ENCODE measurements around the gene MINDY4.

MINDY4 gene

DNA sequence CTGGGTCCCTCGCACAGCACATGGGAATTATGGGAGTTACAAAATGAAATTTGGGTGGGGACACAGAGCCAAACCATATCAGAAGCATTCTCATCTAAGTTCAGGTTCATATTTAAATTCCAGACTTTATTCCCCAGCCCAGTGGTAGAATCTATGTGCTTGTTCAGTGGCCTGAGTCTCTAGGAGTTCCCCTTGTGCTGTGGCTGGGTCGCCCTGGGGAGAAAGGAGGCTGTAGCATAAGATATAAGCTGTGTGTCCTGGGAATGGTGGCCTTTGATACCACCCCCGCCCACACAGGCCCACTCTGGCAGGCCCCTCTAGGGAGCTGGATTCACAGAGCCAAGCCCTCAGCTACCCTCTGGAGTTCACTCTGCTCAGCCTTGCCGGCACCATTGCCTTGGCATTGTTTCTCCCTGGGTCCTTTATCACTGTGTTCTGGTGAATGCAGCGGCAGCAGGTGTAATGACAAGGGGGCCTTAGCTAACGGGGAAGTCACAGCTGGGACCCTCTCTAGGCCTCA, 64.2 kb downstream of the MINDY4 start:
- no peak for DNase-seq (ENCODE audit: low spot score)

DNA sequence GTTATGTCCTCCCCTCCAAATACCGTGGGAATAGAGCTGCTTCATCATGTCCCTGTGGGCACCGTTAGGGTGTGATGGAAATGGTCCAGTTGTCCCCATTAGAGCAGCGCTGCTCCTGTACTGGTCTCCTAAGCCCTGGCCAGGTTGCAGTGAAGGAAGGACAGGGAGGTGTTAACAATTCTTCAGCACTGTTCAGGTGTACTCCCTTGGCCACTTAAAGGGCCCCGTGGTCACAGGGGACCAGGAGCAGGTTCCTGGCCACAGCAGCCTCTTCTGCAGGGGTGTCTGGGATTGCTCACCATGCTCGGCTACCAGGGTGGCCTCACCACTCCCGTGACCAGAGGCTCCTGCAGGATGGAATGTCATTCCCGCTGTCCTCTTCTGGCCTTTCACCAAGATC, 65.8 kb downstream of the MINDY4 start:
- no peak for DNase-seq (ENCODE audit: low spot score)

DNA sequence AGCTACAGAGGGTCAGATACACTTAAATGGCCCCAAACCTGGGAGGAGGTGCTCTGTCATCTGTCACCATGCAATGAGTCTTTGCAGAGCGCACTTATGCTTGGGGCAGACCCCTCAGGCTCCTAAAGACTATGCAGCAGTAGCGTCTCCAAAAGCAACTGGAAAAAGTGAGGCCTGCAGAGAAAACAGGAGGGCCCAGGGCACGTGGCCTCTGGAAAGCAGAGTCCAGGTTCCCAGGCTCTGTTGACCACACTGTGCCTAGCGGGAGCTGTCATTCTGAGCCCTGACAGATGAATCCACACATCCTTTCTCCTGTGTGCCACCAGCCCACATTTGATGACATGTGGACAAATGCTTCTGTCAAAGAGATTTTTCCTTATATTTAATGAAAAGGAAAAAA, 66.4 kb downstream of the MINDY4 start:
- DNase-seq (ENCODE audit: low spot score) = no peak

DNA sequence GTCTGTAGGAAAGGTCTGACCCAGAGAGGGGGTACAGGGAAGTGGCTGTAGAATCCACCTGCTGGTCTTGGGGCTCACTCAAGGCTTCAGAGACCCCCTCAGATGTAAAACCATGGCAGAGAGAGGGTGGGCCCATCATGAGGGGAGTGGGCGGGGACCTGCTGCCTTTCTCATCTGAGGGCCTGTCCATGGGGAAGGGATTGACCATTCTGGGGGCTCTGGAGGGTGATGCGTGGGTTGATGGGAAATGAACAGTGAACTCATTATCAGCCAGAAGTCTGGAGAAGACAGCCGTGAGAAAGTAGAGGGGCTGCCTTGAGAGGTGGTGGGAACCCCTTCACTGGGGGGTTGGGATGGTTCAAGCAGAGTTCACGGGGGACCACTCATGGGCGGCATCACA, 66.8 kb downstream of the MINDY4 start:
- DNase-seq (ENCODE audit: low spot score) = no peak

DNA sequence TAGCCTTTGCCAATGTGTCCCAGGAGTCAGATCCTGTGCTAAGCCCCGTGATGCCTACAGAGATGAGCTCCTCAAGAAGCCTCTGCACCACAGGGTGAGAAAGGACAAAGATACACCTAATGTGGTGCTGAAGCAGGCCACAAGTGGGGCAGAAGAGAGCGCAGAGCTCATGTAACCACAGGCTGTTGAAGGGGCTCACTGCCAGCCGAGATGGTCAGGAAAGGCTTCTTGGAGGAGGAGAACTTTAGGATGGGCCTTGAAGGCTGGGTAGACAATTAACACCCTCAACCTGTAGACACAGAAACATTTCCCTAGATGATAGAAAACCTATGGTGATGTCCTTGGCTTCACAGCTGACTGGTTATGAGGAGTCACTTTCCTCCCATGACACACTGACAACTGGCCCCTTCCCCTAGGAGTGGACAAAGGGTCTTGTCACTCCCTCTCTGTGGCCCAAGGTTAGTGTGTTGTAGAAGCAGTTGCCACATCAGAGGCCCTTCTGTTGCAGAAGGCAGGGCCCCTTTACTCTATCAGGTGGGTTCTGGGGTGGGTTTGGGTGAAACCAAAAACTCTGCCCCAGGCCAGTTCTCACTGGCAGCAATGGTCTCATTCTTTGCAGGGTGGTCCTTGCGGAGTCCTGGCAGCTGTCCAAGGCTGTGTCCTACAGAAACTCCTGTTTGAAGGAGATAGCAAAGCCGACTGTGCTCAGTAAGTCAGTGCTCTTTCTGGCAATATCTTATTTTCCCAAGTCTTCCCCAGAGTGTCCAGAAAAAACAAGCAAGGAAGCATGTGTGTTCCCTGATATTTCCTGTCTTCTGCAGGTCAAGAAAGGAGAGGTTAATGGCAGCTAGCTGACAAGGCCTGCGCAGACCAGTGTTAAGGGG, 69.2 kb downstream of the MINDY4 start:
- DNase-seq (ENCODE audit: low spot score) = no peak

DNA sequence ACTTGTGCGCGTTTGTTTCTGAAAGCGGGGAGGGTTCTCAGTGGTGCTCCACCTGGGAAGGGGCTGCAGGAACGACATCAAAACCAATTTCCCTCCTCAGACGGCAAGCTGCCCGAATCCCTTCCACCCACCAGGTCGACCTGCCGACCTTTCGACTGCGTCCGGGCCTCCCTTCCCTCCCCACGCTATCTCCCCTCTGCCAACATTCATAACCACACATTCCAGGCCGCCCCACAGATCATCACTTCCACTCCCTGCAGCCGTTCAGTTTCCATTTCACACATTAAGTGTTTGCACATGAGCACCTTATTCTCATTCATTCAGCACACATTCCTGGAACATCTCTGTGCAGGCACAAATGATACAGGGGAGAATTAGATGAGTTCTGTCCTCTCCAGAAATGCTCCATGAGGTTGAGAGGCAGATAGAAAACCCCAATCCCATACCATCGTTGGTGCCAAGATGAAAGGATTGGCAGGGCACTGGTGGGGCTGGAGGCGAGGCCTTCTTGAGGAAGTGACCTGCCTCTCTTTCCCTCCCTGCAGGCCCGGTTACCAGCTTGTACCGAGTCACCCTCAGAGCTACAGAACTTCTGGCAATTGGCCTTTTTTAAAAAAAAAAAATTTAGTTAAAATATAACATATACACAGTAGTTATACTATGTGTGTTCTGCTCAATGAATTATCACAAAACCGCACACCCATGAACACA, 70.0 kb downstream of the MINDY4 start:
- DNase-seq (ENCODE audit: low spot score) = no peak

DNA sequence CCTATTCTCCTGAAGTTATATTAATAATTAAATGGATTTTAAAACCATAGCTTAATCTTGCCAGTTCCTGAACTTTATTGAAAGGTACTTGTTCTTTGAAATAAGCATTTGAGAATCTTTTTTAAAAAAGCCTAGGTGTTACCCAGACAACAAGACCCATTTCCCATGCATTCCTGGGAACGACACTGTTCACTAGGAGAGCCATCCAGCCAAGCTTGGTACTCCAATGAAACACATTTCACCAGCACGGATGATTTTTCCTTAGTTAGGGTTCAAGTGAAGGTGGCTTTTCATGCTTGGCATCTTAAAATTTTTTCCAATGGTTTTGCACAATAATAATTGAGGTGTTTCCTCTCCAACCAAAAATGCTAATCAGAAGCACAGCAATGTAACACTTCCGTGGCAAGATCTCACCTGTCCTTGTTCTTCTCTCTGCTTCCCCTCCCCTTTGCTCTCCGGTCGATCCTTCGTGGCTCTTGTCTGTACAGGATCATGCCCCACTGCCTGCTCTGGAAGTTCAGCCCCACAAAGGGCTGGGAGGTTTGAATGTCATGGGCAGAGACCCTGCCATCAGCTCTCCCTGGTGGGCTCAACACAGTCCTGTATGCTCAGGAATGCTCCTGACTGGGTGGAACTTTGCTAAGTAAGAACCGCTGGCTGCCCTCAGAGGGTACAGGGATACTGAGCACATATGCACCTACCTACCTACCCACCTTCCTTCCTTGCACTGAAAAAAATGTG, 70.8 kb downstream of the MINDY4 start:
- DNase-seq (ENCODE audit: low spot score) = no peak

DNA sequence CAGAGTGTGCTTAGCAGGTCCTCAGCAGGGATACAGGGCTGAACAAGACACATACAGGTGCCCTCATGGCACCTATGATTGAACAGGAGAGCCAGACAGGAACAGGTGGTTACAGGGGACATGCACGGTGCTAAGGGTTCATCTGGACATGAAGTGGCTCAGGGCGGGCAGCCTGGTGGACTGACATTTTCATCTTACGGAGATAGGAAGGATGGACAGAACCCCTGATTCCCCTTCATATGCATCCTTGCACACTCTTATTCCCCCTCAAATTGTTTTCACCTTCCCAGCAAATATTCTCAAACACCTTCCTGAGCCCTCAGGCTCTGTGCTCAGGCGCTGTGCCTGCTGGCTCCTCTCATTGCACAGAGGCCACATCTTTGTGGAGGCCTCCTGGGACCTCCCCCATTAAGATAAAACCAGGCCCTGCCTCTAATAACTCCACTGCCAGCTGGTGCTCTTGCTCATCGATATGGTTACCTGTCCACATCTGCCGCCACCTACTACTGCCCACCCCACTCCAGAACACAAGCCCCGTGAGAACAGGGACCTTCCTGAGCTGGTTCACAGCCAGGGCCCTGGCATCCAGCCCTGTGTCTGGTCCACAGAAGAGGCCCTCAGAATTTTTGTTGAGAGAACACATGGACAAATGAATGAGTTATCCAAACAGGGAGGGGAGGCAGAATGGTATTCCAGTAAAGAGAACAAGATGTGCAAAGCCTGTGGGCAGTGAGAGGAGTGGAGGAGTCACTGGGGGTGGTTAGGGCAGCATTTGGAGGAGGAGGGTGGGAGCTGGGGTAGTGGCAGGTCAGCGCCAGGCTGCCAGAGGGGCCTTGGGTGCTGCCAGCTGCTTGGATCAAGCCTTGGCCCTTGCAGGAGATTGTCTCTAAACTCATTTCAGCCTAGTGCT, 71.6 kb downstream of the MINDY4 start:
- no peak for DNase-seq (ENCODE audit: low spot score)

DNA sequence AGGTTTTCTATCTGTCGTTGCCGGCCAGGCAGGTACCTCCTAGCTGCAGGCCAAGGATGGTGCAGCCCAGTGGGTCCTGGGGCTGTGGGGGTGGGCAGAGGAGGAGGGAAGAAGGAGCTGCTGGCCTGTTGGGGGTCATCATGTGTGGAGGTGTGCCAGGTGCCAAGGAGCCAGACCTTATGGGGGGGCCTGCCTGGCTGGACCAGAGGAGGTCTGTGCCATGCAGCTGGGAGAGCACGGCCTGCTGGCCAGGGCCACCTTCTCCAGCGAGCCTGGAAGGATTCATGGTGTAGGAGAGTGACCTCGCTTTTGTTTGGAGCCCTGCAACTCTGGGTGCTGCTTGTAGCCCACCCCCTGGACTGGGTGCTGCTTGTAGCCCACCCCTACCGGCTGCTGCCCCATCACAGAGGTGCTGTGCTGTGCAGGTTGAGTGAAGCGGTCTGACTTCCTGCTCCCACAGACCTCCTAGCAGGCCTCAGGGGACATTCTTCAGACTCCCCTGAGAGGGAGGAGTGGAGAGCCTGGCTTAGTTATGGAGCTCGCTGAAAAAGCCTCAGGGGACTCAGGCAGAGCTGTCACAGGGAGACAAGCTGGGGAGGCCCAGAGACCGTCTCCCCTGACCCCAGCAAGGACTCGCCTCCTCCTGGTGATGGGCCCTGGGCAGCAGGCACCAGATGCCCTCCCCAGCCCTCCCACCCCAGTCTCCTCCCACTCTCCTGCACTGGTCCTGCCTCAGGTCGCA, 72.7 kb downstream of the MINDY4 start:
- no peak for DNase-seq (ENCODE audit: low spot score)

DNA sequence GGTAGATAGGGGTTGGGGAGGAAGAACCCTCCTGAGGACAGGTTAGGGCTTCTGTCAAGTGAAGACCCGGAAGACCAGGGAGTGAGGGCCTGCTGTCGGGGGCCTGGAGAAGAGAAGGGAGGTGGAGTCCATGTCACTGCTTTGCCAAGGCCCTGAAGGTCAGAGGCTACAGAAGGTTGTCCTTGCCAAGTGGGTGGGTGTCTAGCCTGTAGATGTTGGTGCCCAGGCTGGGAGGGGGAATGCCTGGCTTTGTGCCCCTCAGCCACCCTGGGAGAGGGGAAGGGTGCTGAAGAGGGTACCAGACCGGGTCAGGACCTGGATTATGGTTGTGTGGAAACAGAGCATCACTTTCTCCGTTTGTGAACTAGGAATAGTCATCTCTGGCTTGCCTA, 73.3 kb downstream of the MINDY4 start:
- no peak for DNase-seq (ENCODE audit: low spot score)

DNA sequence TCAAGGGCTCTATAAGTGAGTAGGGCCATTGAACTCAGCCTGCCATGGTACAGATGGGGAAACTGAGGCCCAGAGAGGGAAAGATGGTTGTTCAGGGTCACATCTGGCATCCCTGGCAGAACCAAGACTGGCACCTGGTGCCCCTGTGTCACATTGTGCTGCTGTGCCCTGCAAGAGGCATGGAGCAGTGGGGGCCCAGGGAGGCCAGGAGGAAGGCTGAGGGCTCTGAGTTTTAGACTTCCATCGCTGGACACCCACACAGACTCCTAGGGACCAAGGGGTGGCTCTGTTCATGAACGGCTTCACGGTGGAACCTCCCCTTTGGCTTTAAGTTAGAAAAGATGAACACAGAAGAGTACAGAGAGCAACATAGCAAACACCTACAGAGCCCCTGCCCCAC, 73.7 kb downstream of the MINDY4 start:
- no peak for DNase-seq (ENCODE audit: low spot score)

DNA sequence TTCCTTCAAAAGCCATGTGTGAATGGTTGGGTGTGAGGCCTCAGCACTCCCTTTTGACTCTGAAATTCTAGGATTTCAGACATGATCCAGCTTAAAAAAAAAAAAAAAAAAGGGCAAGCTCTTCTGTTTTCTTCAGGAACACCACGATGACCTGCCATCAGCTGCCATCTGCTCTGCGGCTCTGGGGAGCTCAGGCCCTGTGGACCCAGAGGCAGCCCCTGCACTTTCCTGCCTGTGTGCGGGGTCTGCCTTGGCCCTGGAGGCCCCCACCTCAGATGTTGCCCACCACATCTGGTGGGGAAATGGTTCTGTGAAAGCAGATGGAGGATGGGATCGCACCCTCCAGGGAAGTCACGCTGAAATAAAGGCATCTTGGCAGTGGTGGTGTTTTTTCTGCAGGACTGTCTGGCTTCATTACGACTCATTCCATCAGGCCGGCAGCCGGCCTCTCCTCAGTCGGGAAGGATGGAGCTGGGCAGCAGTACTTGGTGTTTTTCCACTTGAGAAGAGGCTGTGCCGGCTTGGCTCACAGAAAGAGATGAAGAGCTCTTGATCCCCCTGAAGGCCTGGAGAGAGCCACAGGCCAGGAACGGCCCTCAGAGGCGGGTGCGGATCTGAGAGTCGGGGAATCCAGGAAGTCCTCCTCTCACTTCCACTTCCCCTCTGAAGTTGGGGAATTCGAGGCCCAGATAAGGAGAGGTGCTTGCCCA, 74.4 kb downstream of the MINDY4 start:
- no peak for DNase-seq (ENCODE audit: low spot score)

DNA sequence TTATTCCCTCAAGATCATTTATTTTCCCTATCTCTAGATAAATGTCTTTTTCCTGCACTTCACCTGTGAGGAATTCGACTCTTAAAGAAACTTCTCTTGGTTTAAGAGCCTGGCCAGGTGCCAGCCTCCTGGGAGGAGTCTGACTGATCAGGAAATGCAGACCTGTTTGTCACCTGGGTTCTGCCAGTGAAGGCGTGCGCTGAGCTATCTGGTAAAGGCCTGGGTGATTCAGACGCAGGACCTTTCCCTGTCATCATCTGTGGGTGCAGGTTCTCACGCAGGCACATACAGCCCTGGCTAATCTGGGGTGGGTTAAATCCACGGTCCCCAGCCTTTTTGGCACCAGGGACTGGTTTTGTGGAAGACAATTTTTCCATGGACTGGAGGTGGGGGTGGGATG, 75.2 kb downstream of the MINDY4 start:
- no peak for DNase-seq (ENCODE audit: low spot score)

DNA sequence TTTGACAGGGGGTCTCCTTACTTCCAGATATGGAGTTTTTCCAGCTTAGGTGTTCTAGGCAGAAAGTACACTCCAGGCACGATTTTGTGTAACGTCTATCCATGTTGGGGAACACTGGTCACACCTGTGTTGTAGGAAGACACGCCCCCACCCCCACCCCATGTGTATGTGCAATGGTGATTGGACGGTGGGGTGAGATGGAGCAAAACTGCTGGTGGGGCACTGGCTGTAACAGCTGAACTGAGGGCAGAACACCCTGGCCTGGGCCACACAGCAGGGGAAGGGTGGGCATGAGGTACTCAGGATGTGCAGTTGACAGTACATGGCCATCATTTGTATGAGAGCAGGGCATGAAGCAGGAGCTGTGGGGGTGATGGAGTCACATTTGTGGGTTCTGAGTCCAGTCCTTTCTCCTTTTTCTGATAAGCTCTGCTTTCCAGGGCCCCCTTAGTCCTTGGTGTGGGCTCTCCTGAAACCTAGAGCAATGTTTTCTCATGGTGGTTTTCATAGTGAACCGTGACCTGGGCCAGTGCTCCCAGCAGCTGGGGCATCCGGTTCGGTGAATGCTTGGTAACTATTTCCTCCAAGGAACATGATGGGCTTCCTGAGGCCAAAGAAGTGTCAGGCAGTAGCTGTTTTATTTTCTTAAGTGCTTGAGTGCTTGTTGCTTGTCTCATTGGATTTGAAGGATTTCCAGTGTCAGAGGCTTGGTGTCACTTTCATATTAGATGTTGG, 77.1 kb downstream of the MINDY4 start:
- no peak for DNase-seq (ENCODE audit: low spot score)

DNA sequence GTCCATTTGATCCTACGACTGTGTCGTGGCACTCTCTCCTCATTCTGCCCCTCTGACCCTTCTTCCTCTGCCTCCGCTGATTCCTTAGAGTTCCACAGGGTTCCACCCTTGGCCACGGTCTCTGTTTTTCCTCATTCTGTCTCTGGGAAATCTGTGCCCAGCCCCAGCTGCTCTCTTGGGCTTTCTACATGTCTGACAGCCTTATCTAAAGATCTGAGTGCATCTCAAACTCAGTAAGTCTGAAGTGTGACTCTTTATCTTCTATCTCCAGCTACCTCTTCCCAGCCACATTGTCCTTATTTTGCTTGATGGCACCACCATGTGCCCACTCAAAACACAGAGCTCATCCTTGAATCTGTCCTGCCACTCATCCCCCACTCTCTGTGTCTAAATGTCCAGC, 78.3 kb downstream of the MINDY4 start:
- no peak for DNase-seq (ENCODE audit: low spot score)

DNA sequence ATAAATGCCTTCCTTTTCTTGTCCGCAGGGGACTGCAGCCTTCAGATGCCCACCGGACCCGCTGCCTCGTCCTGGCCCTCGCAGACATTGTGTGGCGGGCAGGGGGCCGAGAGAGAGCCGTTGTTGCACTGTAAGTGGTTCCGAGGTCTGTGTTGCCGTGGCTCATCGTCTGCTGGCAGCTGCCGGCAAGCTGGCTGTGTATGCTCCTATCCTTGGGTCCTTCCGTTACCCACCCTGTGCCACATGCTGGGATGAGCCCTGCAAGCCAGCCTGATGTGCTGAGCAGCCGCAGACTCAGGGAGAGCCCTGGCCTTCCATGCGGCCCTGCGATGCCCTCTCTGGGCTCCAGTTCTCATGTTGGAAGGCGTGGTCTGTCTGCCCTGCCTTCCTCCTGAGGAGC, 79.2 kb downstream of the MINDY4 start:
- DNase-seq (ENCODE audit: low spot score) = no peak

DNA sequence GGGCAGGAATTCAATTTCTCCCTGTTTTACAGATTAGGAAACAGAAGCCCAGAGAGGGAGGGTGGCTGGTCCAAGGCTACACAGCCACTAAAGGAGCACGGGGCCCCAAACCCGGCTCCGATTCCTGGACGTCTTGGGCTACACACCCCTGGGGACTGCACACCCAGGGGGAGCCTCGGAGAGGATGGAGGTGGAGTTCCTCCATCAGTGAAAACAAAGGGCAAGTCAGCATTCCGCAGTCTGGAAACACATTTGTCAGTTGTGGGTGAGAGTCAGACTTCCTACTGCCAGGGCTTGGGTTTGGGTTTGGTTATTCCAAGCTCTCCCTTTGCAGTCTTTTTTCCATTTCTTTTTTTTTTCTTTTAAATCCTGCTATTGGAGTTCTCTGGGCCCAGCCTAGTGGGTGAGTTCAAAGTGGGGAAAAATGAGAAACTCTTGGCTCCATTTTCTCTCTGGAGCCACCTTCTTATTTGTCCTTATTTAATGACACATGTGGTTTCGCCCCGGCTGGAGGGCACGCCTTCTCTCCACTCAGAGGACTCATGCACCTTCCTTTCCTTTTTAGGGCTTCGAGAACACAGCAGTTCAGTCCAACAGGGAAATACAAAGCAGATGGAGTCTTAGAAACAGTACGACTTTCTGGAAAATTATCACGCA, 80.6 kb downstream of the MINDY4 start:
- no peak for DNase-seq (ENCODE audit: low spot score)

DNA sequence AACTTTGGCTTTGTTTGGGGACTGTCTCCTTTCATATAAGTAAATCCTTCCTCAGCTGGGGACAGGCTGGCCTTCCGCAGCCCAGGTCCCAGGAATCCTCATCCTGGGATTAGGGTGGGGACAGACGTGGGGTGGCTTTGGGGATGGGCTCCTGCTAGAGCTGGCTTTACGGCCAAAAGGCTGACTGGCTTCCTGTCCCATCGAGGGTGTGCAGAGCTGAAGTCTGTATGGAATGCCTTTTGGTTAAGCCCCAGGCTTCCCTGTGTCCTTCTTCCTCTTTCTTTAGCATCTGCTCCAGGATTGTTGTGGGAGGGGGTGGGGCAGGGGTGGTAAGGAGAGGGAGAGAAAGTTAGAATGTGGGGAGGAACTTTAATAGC, 81.1 kb downstream of the MINDY4 start:
- no peak for DNase-seq (ENCODE audit: low spot score)

DNA sequence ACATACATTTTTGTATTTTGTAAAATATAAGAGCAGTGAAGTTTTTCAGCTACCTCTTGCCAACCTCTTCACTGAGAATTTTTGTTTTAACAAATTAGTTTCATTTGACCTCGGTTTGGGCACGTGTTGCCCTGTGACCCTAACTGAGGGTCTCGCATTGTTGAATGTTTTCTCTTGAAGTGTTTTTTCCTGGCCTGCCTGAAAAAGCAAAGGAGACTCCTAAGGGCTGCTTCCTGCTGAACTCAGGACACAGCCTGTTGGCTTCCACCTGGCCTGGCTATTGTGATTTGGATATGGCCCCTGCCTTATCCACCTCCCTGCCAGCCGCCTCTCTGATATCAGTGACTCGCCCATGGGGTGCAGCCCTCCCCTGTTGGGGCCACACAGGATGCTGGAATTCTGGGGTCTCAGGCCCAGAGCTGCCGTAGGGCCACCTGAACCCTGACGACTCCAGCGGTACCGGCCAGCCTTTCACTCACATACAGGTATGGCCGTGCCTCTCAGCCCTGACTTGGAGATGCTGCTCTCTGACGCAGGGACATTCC, 81.6 kb downstream of the MINDY4 start:
- no peak for DNase-seq (ENCODE audit: low spot score)

Data from iPS-NIHi11 (cell line).